GM12878 (cell line): ENCODE measurements around the gene TRPC5OS.

ENCODE experiments used
- BHLHE40 ChIP-seq, 2 experiments: fragments of 450-650 bp in 1 of 2; IDR thresholded peaks; 2 replicates each; pipeline ENCODE4 v1.6.1; 2011 to 2017; ENCODE audit warnings: low read depth in 2 of 2, borderline replicate concordance in 1 of 2, improper control_type of control experiment in 1 of 2, low read length in 1 of 2, mild to moderate bottlenecking in 1 of 2
- EZH2 ChIP-seq: IDR thresholded peaks from 2 replicates; pipeline ENCODE4 v1.6.1; 2012; ENCODE audit warnings: low read depth, mild to moderate bottlenecking, control low read depth, inconsistent platforms, low read length, borderline replicate concordance; ENCODE audit not compliant: control insufficient read depth
- MXI1 ChIP-seq: fragments of 150-350 bp; IDR thresholded peaks from 2 replicates; pipeline ENCODE4 v1.6.1; 2011; ENCODE audit warnings: low read depth, mild to moderate bottlenecking, inconsistent platforms, low read length, improper control_type of control experiment
- NFYA ChIP-seq: IDR thresholded peaks from 2 replicates; pipeline ENCODE4 v1.6.1; 2011; ENCODE audit warnings: low read depth, mild to moderate bottlenecking, low read length, improper control_type of control experiment, borderline replicate concordance
- NR2F1 ChIP-seq: fragments of 450-650 bp; conservative IDR thresholded peaks from 2 replicates; pipeline ENCODE4 v1.6.1; 2017; ENCODE audit warnings: mild to moderate bottlenecking
- POLR2AphosphoS5 ChIP-seq: IDR thresholded peaks from 2 replicates; pipeline ENCODE4 v1.6.1; 2011; ENCODE audit warnings: mild to moderate bottlenecking, low read length, inconsistent platforms
- SIX5 ChIP-seq: IDR thresholded peaks from 2 replicates; pipeline ENCODE4 v1.6.1; 2011; ENCODE audit warnings: mild to moderate bottlenecking, low read depth, low read length, moderate library complexity; ENCODE audit not compliant: severe bottlenecking
- TAF1 ChIP-seq: IDR thresholded peaks from 2 replicates; pipeline ENCODE4 v1.6.1; 2011; ENCODE audit warnings: mild to moderate bottlenecking, low read depth, low read length, borderline replicate concordance
- TBL1XR1 ChIP-seq: IDR thresholded peaks from 2 replicates; pipeline ENCODE4 v1.6.1; 2012; ENCODE audit warnings: low read depth, low read length, improper control_type of control experiment
- TF ChIP-seq, protein P1 (sequence below): fragments of 450-650 bp; IDR thresholded peaks from 2 replicates; pipeline ENCODE4 v1.6.1; 2017; ENCODE audit warnings: mild to moderate bottlenecking, moderate library complexity
- TF ChIP-seq, protein P2 (sequence below), 3 experiments: IDR thresholded peaks in 2 of 3; conservative IDR thresholded peaks in 1 of 3; 2 replicates each; pipeline ENCODE4 v1.5.1; 2011; ENCODE audit warnings: low read depth in 3 of 3, low read length in 3 of 3, mild to moderate bottlenecking in 3 of 3, control low read depth in 2 of 3, moderate library complexity in 2 of 3, inconsistent platforms in 1 of 3, mixed read lengths in 1 of 3; ENCODE audit not compliant: control insufficient read depth in 2 of 3, insufficient read depth in 1 of 3; ENCODE audit errors: extremely low read depth in 1 of 3

DNA sequence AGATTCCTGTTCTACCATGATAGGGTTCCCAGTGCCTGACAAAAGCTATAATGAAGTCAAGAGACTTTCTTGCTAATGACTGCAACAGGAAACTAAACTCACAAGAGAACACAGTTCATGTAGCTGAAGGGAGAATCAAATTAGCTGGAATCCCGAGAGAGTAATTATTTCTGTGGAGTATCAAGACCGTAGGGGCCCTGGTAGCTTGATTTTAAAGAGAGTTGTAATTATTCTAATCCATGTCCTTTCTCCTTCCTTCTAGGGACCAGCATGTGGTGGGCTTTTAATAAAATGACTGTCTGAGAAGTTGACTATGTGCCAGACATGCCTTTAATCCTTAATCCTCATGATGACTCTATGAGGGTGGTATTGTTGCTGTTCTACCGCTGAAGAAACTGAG, 1.7 kb upstream of the TRPC5OS start:
- TF ChIP-seq, protein P1, sequence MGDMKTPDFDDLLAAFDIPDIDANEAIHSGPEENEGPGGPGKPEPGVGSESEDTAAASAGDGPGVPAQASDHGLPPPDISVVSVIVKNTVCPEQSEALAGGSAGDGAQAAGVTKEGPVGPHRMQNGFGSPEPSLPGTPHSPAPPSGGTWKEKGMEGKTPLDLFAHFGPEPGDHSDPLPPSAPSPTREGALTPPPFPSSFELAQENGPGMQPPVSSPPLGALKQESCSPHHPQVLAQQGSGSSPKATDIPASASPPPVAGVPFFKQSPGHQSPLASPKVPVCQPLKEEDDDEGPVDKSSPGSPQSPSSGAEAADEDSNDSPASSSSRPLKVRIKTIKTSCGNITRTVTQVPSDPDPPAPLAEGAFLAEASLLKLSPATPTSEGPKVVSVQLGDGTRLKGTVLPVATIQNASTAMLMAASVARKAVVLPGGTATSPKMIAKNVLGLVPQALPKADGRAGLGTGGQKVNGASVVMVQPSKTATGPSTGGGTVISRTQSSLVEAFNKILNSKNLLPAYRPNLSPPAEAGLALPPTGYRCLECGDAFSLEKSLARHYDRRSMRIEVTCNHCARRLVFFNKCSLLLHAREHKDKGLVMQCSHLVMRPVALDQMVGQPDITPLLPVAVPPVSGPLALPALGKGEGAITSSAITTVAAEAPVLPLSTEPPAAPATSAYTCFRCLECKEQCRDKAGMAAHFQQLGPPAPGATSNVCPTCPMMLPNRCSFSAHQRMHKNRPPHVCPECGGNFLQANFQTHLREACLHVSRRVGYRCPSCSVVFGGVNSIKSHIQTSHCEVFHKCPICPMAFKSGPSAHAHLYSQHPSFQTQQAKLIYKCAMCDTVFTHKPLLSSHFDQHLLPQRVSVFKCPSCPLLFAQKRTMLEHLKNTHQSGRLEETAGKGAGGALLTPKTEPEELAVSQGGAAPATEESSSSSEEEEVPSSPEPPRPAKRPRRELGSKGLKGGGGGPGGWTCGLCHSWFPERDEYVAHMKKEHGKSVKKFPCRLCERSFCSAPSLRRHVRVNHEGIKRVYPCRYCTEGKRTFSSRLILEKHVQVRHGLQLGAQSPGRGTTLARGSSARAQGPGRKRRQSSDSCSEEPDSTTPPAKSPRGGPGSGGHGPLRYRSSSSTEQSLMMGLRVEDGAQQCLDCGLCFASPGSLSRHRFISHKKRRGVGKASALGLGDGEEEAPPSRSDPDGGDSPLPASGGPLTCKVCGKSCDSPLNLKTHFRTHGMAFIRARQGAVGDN: no peak
- TF ChIP-seq, protein P2, sequence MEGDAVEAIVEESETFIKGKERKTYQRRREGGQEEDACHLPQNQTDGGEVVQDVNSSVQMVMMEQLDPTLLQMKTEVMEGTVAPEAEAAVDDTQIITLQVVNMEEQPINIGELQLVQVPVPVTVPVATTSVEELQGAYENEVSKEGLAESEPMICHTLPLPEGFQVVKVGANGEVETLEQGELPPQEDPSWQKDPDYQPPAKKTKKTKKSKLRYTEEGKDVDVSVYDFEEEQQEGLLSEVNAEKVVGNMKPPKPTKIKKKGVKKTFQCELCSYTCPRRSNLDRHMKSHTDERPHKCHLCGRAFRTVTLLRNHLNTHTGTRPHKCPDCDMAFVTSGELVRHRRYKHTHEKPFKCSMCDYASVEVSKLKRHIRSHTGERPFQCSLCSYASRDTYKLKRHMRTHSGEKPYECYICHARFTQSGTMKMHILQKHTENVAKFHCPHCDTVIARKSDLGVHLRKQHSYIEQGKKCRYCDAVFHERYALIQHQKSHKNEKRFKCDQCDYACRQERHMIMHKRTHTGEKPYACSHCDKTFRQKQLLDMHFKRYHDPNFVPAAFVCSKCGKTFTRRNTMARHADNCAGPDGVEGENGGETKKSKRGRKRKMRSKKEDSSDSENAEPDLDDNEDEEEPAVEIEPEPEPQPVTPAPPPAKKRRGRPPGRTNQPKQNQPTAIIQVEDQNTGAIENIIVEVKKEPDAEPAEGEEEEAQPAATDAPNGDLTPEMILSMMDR (IDR thresholded peaks at IDR 0.05 in 2 of 3, conservative IDR thresholded peaks at IDR 0.05 in 1 of 3; ENCODE audit: control insufficient read depth in 2 of 3, extremely low read depth in 1 of 3, insufficient read depth in 1 of 3, low read depth in 3 of 3, low read length in 3 of 3): no peak
- TF ChIP-seq POLR2AphosphoS5 (no peak), NR2F1 (no peak), TBL1XR1 (no peak), EZH2 (no peak), SIX5 (no peak), MXI1 (no peak), BHLHE40 (IDR thresholded peaks at IDR 0.05; ENCODE audit: borderline replicate concordance in 1 of 2, low read depth in 2 of 2, low read length in 1 of 2) (no peak), TAF1 (no peak), NFYA (no peak)
